GM19324 (cell line): ENCODE results near the gene KLF17.

Experiments used
- ATAC-seq: cut with Tn5 transposase; IDR thresholded peaks from one replicate; pipeline ENCODE4 v1.9.1; 2021; ENCODE audit warnings: mild to moderate bottlenecking, moderate library complexity; ENCODE audit not compliant: unreplicated experiment, low FRiP score

Gene KLF17

GRCh38 chr1:44147582-44147981 is 29.0 kb downstream of the KLF17 start:
- ATAC-seq = no peak

GRCh38 chr1:44151332-44151731 is 32.7 kb downstream of the KLF17 start:
- ATAC-seq = no peak

- no peak for ATAC-seq
These were observed 33.2 kb downstream of the KLF17 start for GRCh38 chr1:44151808-44152207.

- no peak for ATAC-seq
These were observed 34.1 kb downstream of the KLF17 start for GRCh38 chr1:44152692-44153091.

GRCh38 chr1:44154049-44154448 is 35.4 kb downstream of the KLF17 start:
- ATAC-seq = no peak

GRCh38 chr1:44157903-44158302 is 39.3 kb downstream of the KLF17 start:
- no peak for ATAC-seq

- ATAC-seq = no peak
These were observed 40.2 kb downstream of the KLF17 start for GRCh38 chr1:44158871-44159270.

- no peak for ATAC-seq
These were observed 42.9 kb downstream of the KLF17 start for GRCh38 chr1:44161546-44161945.

GRCh38 chr1:44168520-44169098 is 50.0 kb downstream of the KLF17 start:
- no peak for ATAC-seq

GRCh38 chr1:44170281-44170823 is 51.7 kb downstream of the KLF17 start:
- ATAC-seq = no peak

- ATAC-seq = no peak
These were observed 56.0 kb downstream of the KLF17 start for GRCh38 chr1:44174630-44175029.
